ENCODE data around the gene ORMDL2. TPM values are rescaled to one million over a fixed set of nuclear protein-coding genes. Genes with fewer than 3 reads are reported as not detected.

The ORMDL2 gene, protein sequence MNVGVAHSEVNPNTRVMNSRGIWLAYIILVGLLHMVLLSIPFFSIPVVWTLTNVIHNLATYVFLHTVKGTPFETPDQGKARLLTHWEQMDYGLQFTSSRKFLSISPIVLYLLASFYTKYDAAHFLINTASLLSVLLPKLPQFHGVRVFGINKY
- 58.6 and 59.2 TPM in 2 replicates for total RNA-seq

- no peaks in the 10 kb centered on the region for H3K27me3 Mint-ChIP-seq (ENCODE audit: low read depth)
Observed at GRCh38 chr12:55817345-55818139, at the start of gene ORMDL2, which contains the start of gene SARNP. ORMDL2 (plus strand) TSS chr12:55818041; CDS start chr12:55819000, 959 bp downstream. SARNP (minus strand) TSS chr12:55817724; CDS start chr12:55817701, 23 bp downstream.

GRCh38 chr12:55771736-55772135 lies 46.1 kb upstream of the ORMDL2 start:
- intact Hi-C loops (cut with micrococcal nuclease): no loop called here
- DNase-seq (ENCODE audit: low spot score): no peak
- peaks cover 44% of the 10 kb centered on the region for H3K36me3 Mint-ChIP-seq (ENCODE audit: low read depth)
- no peaks in the 10 kb centered on the region for H3K27me3 Mint-ChIP-seq (ENCODE audit: low read depth)
- H3K9me3 Mint-ChIP-seq: no peaks in the 10 kb centered on the region
- peaks cover 17% of the 10 kb centered on the region for H3K4me1 Mint-ChIP-seq (ENCODE audit: low read depth)
- no peak overlapping the region for H3K4me3 Mint-ChIP-seq (ENCODE audit: low read depth)
- H3K27ac Mint-ChIP-seq: no peak overlapping the region

More at GRCh38 chr12:55817345-55818139, at the start of gene ORMDL2, which contains the start of gene SARNP:
- intact Hi-C loops (cut with micrococcal nuclease): loop anchor here (1.0 to 5.0 kb wide), 6 partner anchors 12 to 835 kb away; partner anchors contain the start of genes CD63, DNAJC14, PYM1 and RAB5B
- Mint-ChIP-seq H3K9me3 (no peaks in the 10 kb centered on the region), H3K4me3 (ENCODE audit: low read depth) (no peak within 1 kb of the TSS), H3K36me3 (ENCODE audit: low read depth) (peaks cover 55% of the 10 kb centered on the region), H3K4me1 (ENCODE audit: low read depth) (peaks cover 29% of the 10 kb centered on the region), H3K27ac (peak within 1 kb of the TSS; percentile 43)
- DNase-seq (ENCODE audit: low spot score): peak; percentile 98

DNA sequence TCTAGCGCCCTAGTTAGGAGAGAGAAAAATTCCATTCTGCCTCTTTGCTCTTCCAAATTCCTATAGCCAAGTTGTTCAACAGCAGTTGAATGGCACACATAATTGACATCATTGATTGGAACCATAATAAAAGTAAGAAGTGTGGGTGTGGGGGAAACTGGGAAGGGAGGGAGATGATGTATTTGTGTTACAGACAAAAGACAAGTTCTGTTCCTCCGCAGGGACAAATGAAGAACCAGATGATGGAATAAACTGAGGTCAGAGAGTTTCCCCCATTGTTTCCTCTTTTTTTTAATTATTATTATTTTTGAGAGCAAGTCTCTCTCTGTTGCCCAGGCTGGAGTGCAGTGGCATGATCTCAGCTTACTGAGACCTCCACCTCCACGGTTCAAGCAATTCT lies 40.0 kb upstream of the ORMDL2 start:
- Mint-ChIP-seq H3K36me3 (ENCODE audit: low read depth) (peaks cover 67% of the 10 kb centered on the region), H3K9me3 (no peaks in the 10 kb centered on the region)

GRCh38 chr12:55780685-55781084 lies 37.2 kb upstream of the ORMDL2 start:
- Mint-ChIP-seq H3K36me3 (ENCODE audit: low read depth) (peaks cover 85% of the 10 kb centered on the region), H3K27ac (peak overlapping the region; percentile 51), H3K9me3 (no peaks in the 10 kb centered on the region), H3K4me3 (ENCODE audit: low read depth) (no peak overlapping the region), H3K27me3 (ENCODE audit: low read depth) (no peaks in the 10 kb centered on the region), H3K4me1 (ENCODE audit: low read depth) (peaks cover 20% of the 10 kb centered on the region)
- intact Hi-C loops (cut with micrococcal nuclease): loop anchor here (2.0 kb wide), 1 partner anchor 14 kb away; no protein-coding TSS in a partner anchor
- DNase-seq (ENCODE audit: low spot score): no peak

More for the DNA sequence above, 40.0 kb upstream of the ORMDL2 start:
- Mint-ChIP-seq H3K27me3 (ENCODE audit: low read depth) (no peaks in the 10 kb centered on the region), H3K27ac (no peak overlapping the region), H3K4me1 (ENCODE audit: low read depth) (peaks cover 27% of the 10 kb centered on the region), H3K4me3 (ENCODE audit: low read depth) (no peak overlapping the region)
- no peak for DNase-seq (ENCODE audit: low spot score)
- intact Hi-C loops (cut with micrococcal nuclease): no loop called here

GRCh38 chr12:55788546-55788945 lies 29.3 kb upstream of the ORMDL2 start:
- Mint-ChIP-seq H3K27me3 (ENCODE audit: low read depth) (no peaks in the 10 kb centered on the region), H3K4me3 (ENCODE audit: low read depth) (no peak overlapping the region), H3K27ac (no peak overlapping the region), H3K36me3 (ENCODE audit: low read depth) (peaks cover 72% of the 10 kb centered on the region), H3K4me1 (ENCODE audit: low read depth) (no peaks in the 10 kb centered on the region), H3K9me3 (no peaks in the 10 kb centered on the region)
- DNase-seq (ENCODE audit: low spot score): no peak
- intact Hi-C loops (cut with micrococcal nuclease): no loop called here

- intact Hi-C loops (cut with micrococcal nuclease): no loop called here
- Mint-ChIP-seq H3K9me3 (no peaks in the 10 kb centered on the region), H3K27ac (no peak overlapping the region), H3K4me3 (ENCODE audit: low read depth) (no peak overlapping the region), H3K4me1 (ENCODE audit: low read depth) (no peaks in the 10 kb centered on the region), H3K36me3 (ENCODE audit: low read depth) (peaks cover 70% of the 10 kb centered on the region), H3K27me3 (ENCODE audit: low read depth) (no peaks in the 10 kb centered on the region)
- DNase-seq (ENCODE audit: low spot score): no peak
Observed at GRCh38 chr12:55789171-55789570, 28.7 kb upstream of the ORMDL2 start.

DNA sequence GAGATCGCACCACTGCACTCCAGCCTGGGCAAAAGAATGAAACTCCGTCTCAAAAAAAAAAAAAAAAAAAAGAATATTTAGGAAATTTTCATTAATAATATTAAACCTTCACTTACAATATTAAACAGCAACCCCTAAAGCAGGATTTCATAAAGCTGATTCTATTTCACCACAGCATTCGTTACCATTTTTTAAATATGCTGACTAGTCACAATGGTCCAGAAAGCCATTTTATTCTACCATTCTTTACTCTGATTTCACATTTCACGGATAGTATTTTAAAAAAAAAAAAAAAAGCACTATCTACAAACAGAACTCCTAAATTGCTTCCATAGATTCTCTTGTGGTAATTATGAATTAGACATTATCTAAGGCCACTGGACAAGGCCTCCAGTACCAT lies 27.9 kb upstream of the ORMDL2 start:
- Mint-ChIP-seq H3K27ac (no peak overlapping the region), H3K9me3 (no peaks in the 10 kb centered on the region), H3K4me3 (ENCODE audit: low read depth) (no peak overlapping the region), H3K36me3 (ENCODE audit: low read depth) (peaks cover 69% of the 10 kb centered on the region), H3K27me3 (ENCODE audit: low read depth) (no peaks in the 10 kb centered on the region), H3K4me1 (ENCODE audit: low read depth) (no peaks in the 10 kb centered on the region)
- intact Hi-C loops (cut with micrococcal nuclease): no loop called here
- DNase-seq (ENCODE audit: low spot score): no peak

DNA sequence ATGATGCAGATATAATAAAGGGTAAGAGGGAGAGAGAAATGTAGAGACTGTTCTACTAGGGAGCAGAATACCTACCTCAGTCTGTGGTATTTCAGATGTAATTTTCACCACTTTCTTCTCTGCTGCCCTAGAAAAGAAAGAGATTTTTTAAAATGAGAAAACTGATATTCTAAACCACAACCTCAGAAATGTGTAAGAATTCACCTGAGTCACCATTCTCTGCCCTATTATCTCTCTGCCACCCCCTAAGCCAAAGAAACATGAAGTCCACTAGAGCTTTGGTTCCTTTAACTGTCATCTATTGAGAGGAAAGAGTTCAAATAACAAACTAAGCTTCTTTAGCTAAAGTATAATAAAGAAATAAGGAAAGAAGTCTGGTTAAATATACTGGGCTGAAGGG lies 21.9 kb upstream of the ORMDL2 start:
- intact Hi-C loops (cut with micrococcal nuclease): loop anchor here (2.0 kb wide), 1 partner anchor 15 kb away; no protein-coding TSS in a partner anchor

GRCh38 chr12:55797068-55797467 lies 20.8 kb upstream of the ORMDL2 start:
- H3K4me3 Mint-ChIP-seq (ENCODE audit: low read depth): no peak overlapping the region

More for the DNA sequence above, 21.9 kb upstream of the ORMDL2 start:
- Mint-ChIP-seq H3K9me3 (no peaks in the 10 kb centered on the region), H3K27ac (peak overlapping the region; percentile 55), H3K36me3 (ENCODE audit: low read depth) (peaks cover 67% of the 10 kb centered on the region), H3K4me1 (ENCODE audit: low read depth) (peaks cover 20% of the 10 kb centered on the region), H3K27me3 (ENCODE audit: low read depth) (no peaks in the 10 kb centered on the region), H3K4me3 (ENCODE audit: low read depth) (no peak overlapping the region)
- DNase-seq (ENCODE audit: low spot score): no peak

GRCh38 chr12:55797550-55797949 lies 20.3 kb upstream of the ORMDL2 start:
- Mint-ChIP-seq H3K27me3 (ENCODE audit: low read depth) (no peaks in the 10 kb centered on the region), H3K4me3 (ENCODE audit: low read depth) (no peak overlapping the region), H3K36me3 (ENCODE audit: low read depth) (peaks cover 71% of the 10 kb centered on the region), H3K9me3 (no peaks in the 10 kb centered on the region), H3K27ac (peak overlapping the region; percentile 12), H3K4me1 (ENCODE audit: low read depth) (peaks cover 20% of the 10 kb centered on the region)
- no peak for DNase-seq (ENCODE audit: low spot score)
- intact Hi-C loops (cut with micrococcal nuclease): loop anchor here (1.0 kb wide), 2 partner anchors 54 to 59 kb away; partner anchors contain the start of gene GDF11

More at GRCh38 chr12:55797068-55797467, 20.8 kb upstream of the ORMDL2 start:
- Mint-ChIP-seq H3K27me3 (ENCODE audit: low read depth) (no peaks in the 10 kb centered on the region), H3K4me1 (ENCODE audit: low read depth) (peaks cover 20% of the 10 kb centered on the region), H3K9me3 (no peaks in the 10 kb centered on the region), H3K27ac (peak overlapping the region; percentile 45), H3K36me3 (ENCODE audit: low read depth) (peaks cover 69% of the 10 kb centered on the region)
- DNase-seq (ENCODE audit: low spot score): no peak
- intact Hi-C loops (cut with micrococcal nuclease): loop anchor here (1.0 kb wide), 2 partner anchors 54 to 59 kb away; partner anchors contain the start of gene GDF11

DNA sequence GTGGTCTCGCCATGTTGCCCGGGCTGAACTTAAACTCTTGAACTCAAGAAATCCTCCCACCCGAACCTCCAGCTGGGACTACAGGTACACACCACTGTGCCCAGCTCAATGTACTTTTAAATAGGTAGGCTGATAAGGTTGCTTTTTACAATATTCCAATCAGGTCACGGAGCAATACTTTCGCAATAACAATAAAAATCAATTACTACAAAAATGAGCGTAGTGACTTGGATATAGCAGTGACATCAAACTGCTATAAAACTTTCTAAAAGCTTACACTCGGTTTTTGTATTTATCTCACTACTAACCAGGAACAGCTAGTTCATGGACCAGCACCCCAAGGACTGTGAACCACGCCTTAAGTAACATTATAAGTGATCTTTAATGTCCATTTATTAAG lies 10.9 kb upstream of the ORMDL2 start:
- Mint-ChIP-seq H3K4me1 (ENCODE audit: low read depth) (peaks cover 14% of the 10 kb centered on the region), H3K27me3 (ENCODE audit: low read depth) (no peaks in the 10 kb centered on the region), H3K9me3 (no peaks in the 10 kb centered on the region), H3K36me3 (ENCODE audit: low read depth) (peaks cover 44% of the 10 kb centered on the region), H3K4me3 (ENCODE audit: low read depth) (no peak overlapping the region), H3K27ac (no peak overlapping the region)
- DNase-seq (ENCODE audit: low spot score): no peak
- intact Hi-C loops (cut with micrococcal nuclease): no loop called here

- Mint-ChIP-seq H3K27ac (no peak overlapping the region), H3K27me3 (ENCODE audit: low read depth) (no peaks in the 10 kb centered on the region), H3K4me1 (ENCODE audit: low read depth) (peaks cover 24% of the 10 kb centered on the region), H3K4me3 (ENCODE audit: low read depth) (no peak overlapping the region), H3K9me3 (no peaks in the 10 kb centered on the region), H3K36me3 (ENCODE audit: low read depth) (peaks cover 42% of the 10 kb centered on the region)
- intact Hi-C loops (cut with micrococcal nuclease): no loop called here
- DNase-seq (ENCODE audit: low spot score): no peak
Observed at GRCh38 chr12:55809274-55809673, 8.6 kb upstream of the ORMDL2 start.

- Mint-ChIP-seq H3K9me3 (no peaks in the 10 kb centered on the region), H3K27ac (no peak overlapping the region)
Observed at GRCh38 chr12:55812088-55812487, 5.8 kb upstream of the ORMDL2 start.

More at GRCh38 chr12:55812088-55812487, 5.8 kb upstream of the ORMDL2 start:
- Mint-ChIP-seq H3K4me1 (ENCODE audit: low read depth) (peaks cover 26% of the 10 kb centered on the region), H3K4me3 (ENCODE audit: low read depth) (no peak overlapping the region), H3K36me3 (ENCODE audit: low read depth) (peaks cover 50% of the 10 kb centered on the region), H3K27me3 (ENCODE audit: low read depth) (no peaks in the 10 kb centered on the region)
- intact Hi-C loops (cut with micrococcal nuclease): no loop called here
- no peak for DNase-seq (ENCODE audit: low spot score)

Data from activated T-helper 2 cell treated with anti-CD3 and anti-CD28 coated beads, Interferon-gamma antibody, Interleukin-2, Interleukin-4, amounts not matched to agents 10 μg/mL and 5 μg/mL and 100 μg/mL, durations not matched to agents 14 hours and 24 hours and 36 hours (primary cell).